ENCODE results near the gene HPD.

DNA sequence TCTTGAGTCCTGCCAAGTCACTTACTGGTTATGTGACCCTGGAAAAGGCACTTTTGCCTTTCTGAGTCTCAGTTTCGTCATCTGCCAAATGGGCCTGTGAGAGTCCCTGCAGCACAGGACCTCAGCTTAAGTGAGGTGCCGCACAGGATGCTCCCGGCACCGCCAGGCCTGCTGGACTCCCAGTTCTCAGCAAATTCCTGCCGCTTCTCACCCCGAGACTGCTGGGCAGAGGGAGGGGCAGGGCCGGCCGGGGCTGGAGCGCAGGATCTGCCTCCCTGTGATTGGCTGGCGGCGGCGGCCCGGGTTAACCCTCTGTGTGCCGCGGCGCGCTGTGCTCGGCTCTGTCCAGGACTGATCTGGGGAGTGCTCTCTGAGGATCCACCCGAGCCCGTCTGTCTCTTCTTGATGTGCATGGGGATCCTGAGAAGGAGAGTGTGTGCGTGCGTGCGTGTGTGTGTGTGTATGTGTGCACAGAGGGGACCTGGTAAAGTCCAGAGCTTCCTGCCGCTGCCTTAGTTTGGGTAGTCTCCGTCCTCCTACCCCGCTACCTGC, 46.3 kb downstream of the HPD start:
- TF ChIP-seq POLR2A (IDR thresholded peaks at IDR 0.05) (no peak), POLR2AphosphoS5 (IDR thresholded peaks at IDR 0.05) (peak in 2 of 4 donors; percentile 11 to 17)
